Liver (tissue), 9 donors: ENCODE data around the gene SYT2. TPM values are rescaled to one million over a fixed set of nuclear protein-coding genes. Genes with fewer than 3 reads are reported as not detected.

Experiments
- DNase-seq: peaks from one replicate; pipeline ENCODE4 v3.0.0-alpha.2; 2017; ENCODE audit warnings: low spot score
- H3K27ac ChIP-seq, 2 donors: one replicate each; pipeline ENCODE4 v1.7.0; 2013; ENCODE audit warnings: inconsistent platforms in 2 of 2, low read length in 2 of 2, control low read depth in 1 of 2, low read depth in 1 of 2, mild to moderate bottlenecking in 1 of 2
- H3K27me3 ChIP-seq, 4 donors: one replicate each; pipeline versions ENCODE4 v1.6.1 to v1.7.0; 2013; ENCODE audit warnings: low read length in 3 of 4, inconsistent platforms in 1 of 4, mild to moderate bottlenecking in 1 of 4, moderate library complexity in 1 of 4; ENCODE audit not compliant: control insufficient read depth in 4 of 4, insufficient read depth in 4 of 4
- H3K36me3 ChIP-seq, 4 donors: one replicate each; pipeline versions ENCODE4 v1.6.1 to v1.7.0; 2013; ENCODE audit warnings: low read length in 3 of 4, mild to moderate bottlenecking in 3 of 4, low read depth in 1 of 4, moderate library complexity in 1 of 4; ENCODE audit not compliant: control insufficient read depth in 4 of 4, insufficient read depth in 3 of 4
- H3K4me1 ChIP-seq, 4 donors: one replicate each; pipeline versions ENCODE4 v1.6.1 to v1.7.0; 2013; ENCODE audit warnings: low read length in 3 of 4, mild to moderate bottlenecking in 3 of 4, moderate library complexity in 1 of 4; ENCODE audit not compliant: control insufficient read depth in 4 of 4, insufficient read depth in 4 of 4
- H3K4me3 ChIP-seq, 3 donors: one replicate each; pipeline versions ENCODE4 v1.6.1 to v1.7.0; 2013; ENCODE audit warnings: low read length in 3 of 3, control low read depth in 1 of 3, low read depth in 1 of 3, mild to moderate bottlenecking in 1 of 3
- H3K9ac ChIP-seq, 2 donors: one replicate each; pipeline ENCODE4 v1.7.0; 2013; ENCODE audit warnings: low read length in 2 of 2, mild to moderate bottlenecking in 2 of 2, moderate library complexity in 2 of 2, control low read depth in 1 of 2, low read depth in 1 of 2
- H3K9me3 ChIP-seq, 4 donors: one replicate each; pipeline versions ENCODE4 v1.6.1 to v1.7.0; 2013; ENCODE audit warnings: low read length in 3 of 4; ENCODE audit not compliant: control insufficient read depth in 4 of 4
- ATF3 ChIP-seq: IDR thresholded peaks from 2 replicates; pipeline ENCODE4 v1.6.1; 2016; ENCODE audit warnings: antibody characterized with exemption
- EGR1 ChIP-seq, 2 donors: IDR thresholded peaks; 2 replicates each; pipeline ENCODE4 v1.6.1; 2016 to 2018; ENCODE audit warnings: antibody characterized with exemption in 2 of 2, low read depth in 2 of 2
- FOXA1 ChIP-seq: IDR thresholded peaks from 2 replicates; pipeline ENCODE4 v1.6.1; 2016; ENCODE audit warnings: antibody characterized with exemption
- FOXA2 ChIP-seq: IDR thresholded peaks from 2 replicates; pipeline ENCODE4 v1.6.1; 2016; ENCODE audit warnings: antibody characterized with exemption
- HNF4A ChIP-seq, 2 donors: conservative IDR thresholded peaks; 2 replicates each; pipeline ENCODE4 v1.6.1; 2016; ENCODE audit warnings: antibody characterized with exemption in 2 of 2, mild to moderate bottlenecking in 2 of 2
- HNF4G ChIP-seq: IDR thresholded peaks from 2 replicates; pipeline ENCODE4 v1.6.1; 2016; ENCODE audit warnings: antibody characterized with exemption
- NR2F2 ChIP-seq: IDR thresholded peaks from 2 replicates; pipeline ENCODE4 v1.6.1; 2016; ENCODE audit warnings: antibody characterized with exemption
- RAD21 ChIP-seq, 2 donors: IDR thresholded peaks; 2 replicates each; pipeline ENCODE4 v1.6.1; 2016; ENCODE audit warnings: antibody characterized with exemption in 2 of 2, mild to moderate bottlenecking in 2 of 2
- REST ChIP-seq: IDR thresholded peaks from 2 replicates; pipeline ENCODE4 v1.6.1; 2016; ENCODE audit warnings: antibody characterized with exemption, mild to moderate bottlenecking
- RXRA ChIP-seq, 2 donors: IDR thresholded peaks; 2 replicates each; pipeline ENCODE4 v1.6.1; 2017 to 2018; ENCODE audit warnings: antibody characterized with exemption in 2 of 2, mild to moderate bottlenecking in 1 of 2
- SP1 ChIP-seq: IDR thresholded peaks from 2 replicates; pipeline ENCODE4 v1.6.1; 2018; ENCODE audit warnings: antibody characterized with exemption, mild to moderate bottlenecking
- TAF1 ChIP-seq: conservative IDR thresholded peaks from 2 replicates; pipeline ENCODE4 v1.6.1; 2016; ENCODE audit warnings: antibody characterized with exemption, mild to moderate bottlenecking
- YY1 ChIP-seq: IDR thresholded peaks from 2 replicates; pipeline ENCODE4 v1.6.1; 2016; ENCODE audit warnings: antibody characterized with exemption, mild to moderate bottlenecking
- WGBS: extraction: QIAGEN DNeasy Blood & Tissue Kit; methylation state at CpG from one replicate; pipeline ENCODE4 v1.1.7; 2013; 5-methylcytosine and 5-hydroxymethylcytosine counted together
- polyA plus RNA-seq, 2 donors: library from polyadenylated mRNA; stranded (reverse) in 1 of 2; unstranded in 1 of 2; fragments of 200-250 nt in 1 of 2; fragments of >200 nt in 1 of 2; fragmentation: Nextera tagmentation in 1 of 2; extraction: Ambion mirVana in 1 of 2; gene quantifications; one replicate each; pipeline versions ENCODE4 v1.2.1 to v1.2.3, GENCODE V29; 2013 to 2015
- total RNA-seq, 2 donors: library from RNA; depleted of rRNA; stranded (reverse); fragments of >200 nt; gene quantifications; one replicate each; pipeline ENCODE4 v1.2.3, GENCODE V29; 2014
- TF ChIP-seq, protein P1 (sequence below): IDR thresholded peaks from 2 replicates; pipeline ENCODE4 v1.6.1; 2016; ENCODE audit warnings: antibody characterized with exemption
- TF ChIP-seq, protein P2 (sequence below): fragments of 150-350 bp; IDR thresholded peaks from 2 replicates; pipeline ENCODE4 v1.5.1; 2017; ENCODE audit warnings: improper control_type of control experiment, low read depth, low read length; ENCODE audit not compliant: missing input control
- TF ChIP-seq, protein P3 (sequence below): IDR thresholded peaks from 2 replicates; pipeline ENCODE4 v1.6.1; 2016; ENCODE audit warnings: antibody characterized with exemption
- donor health status: healthy.
- donor health status: healthy.
- donor health status: healthy.
- donor health status: healthy.
- donor health status: healthy.

SYT2 gene
- total and polyA plus RNA-seq, 4 donors: under 0.01 to 0.07 TPM; not detected in 2

GRCh38 chr1:202659974-202660373 lies 50.3 kb downstream of the SYT2 start:
- Histone ChIP-seq H3K9me3 (no peaks in the 10 kb centered on the region), H3K27ac (no peak overlapping the region), H3K4me3 (no peak overlapping the region), H3K36me3 (no peaks in the 10 kb centered on the region), H3K9ac (no peak overlapping the region), H3K4me1 (no peaks in the 10 kb centered on the region), H3K27me3 (peaks cover 0 to 15% (median 2%) of the 10 kb centered on the region in 4 donors)
- TF ChIP-seq TAF1 (no peak), NR2F2 (no peak), FOXA1 (no peak), HNF4G (no peak)
- no peak for DNase-seq
- 56% methylated on average over 3 of the region's 3 CpGs for WGBS

DNA sequence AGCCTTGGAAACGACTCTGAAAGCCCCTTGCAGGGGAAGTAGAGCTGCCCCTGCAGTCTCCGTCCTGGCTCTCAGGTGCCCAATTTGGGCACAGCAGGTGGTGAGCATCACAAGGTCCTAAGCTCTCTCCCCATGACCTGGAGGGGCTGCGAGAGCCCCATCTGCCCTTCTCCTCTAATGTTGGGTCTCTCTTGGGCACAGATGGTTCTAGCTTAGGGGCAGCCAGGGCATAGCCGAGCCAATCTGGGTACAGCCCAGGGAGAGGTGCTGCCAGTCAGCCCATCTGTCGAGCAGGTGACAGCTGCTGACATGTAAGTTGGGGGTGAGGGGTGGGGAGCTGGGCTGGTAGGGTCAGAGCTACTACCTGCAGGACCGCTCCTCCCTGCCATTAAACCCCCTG lies 50.7 kb downstream of the SYT2 start:
- DNase-seq: no peak
- Histone ChIP-seq H3K4me3 (no peak overlapping the region), H3K27ac (no peak overlapping the region), H3K9me3 (no peaks in the 10 kb centered on the region), H3K4me1 (no peaks in the 10 kb centered on the region), H3K36me3 (no peaks in the 10 kb centered on the region), H3K9ac (no peak overlapping the region), H3K27me3 (peaks cover 0 to 15% (median 2%) of the 10 kb centered on the region in 4 donors)
- no peak for TF ChIP-seq ATF3
- TF ChIP-seq EGR1 (IDR thresholded peaks at IDR 0.05; ENCODE audit: low read depth in 2 of 2): no peak
- no peak for TF ChIP-seq HNF4A (conservative IDR thresholded peaks at IDR 0.05)
- TF ChIP-seq YY1: no peak
- no peak for TF ChIP-seq SP1
- TF ChIP-seq, protein P1, sequence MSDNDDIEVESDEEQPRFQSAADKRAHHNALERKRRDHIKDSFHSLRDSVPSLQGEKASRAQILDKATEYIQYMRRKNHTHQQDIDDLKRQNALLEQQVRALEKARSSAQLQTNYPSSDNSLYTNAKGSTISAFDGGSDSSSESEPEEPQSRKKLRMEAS: no peak
- TF ChIP-seq RXRA (IDR thresholded peaks at IDR 0.05): no peak
- TF ChIP-seq NR2F2: no peak
- no peak for TF ChIP-seq FOXA2
- TF ChIP-seq FOXA1: no peak
- TF ChIP-seq RAD21 (IDR thresholded peaks at IDR 0.05): no peak
- TF ChIP-seq HNF4G: no peak
- TF ChIP-seq, protein P2, sequence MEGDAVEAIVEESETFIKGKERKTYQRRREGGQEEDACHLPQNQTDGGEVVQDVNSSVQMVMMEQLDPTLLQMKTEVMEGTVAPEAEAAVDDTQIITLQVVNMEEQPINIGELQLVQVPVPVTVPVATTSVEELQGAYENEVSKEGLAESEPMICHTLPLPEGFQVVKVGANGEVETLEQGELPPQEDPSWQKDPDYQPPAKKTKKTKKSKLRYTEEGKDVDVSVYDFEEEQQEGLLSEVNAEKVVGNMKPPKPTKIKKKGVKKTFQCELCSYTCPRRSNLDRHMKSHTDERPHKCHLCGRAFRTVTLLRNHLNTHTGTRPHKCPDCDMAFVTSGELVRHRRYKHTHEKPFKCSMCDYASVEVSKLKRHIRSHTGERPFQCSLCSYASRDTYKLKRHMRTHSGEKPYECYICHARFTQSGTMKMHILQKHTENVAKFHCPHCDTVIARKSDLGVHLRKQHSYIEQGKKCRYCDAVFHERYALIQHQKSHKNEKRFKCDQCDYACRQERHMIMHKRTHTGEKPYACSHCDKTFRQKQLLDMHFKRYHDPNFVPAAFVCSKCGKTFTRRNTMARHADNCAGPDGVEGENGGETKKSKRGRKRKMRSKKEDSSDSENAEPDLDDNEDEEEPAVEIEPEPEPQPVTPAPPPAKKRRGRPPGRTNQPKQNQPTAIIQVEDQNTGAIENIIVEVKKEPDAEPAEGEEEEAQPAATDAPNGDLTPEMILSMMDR: no peak
- 52% methylated on average over 6 of the region's 6 CpGs for WGBS

- Histone ChIP-seq H3K4me3 (no peak overlapping the region), H3K9me3 (no peaks in the 10 kb centered on the region), H3K27ac (no peak overlapping the region), H3K27me3 (peaks cover 0 to 15% (median 3%) of the 10 kb centered on the region in 4 donors), H3K4me1 (no peaks in the 10 kb centered on the region), H3K36me3 (no peaks in the 10 kb centered on the region), H3K9ac (no peak overlapping the region)
- TF ChIP-seq REST: no peak
- TF ChIP-seq, protein P3, sequence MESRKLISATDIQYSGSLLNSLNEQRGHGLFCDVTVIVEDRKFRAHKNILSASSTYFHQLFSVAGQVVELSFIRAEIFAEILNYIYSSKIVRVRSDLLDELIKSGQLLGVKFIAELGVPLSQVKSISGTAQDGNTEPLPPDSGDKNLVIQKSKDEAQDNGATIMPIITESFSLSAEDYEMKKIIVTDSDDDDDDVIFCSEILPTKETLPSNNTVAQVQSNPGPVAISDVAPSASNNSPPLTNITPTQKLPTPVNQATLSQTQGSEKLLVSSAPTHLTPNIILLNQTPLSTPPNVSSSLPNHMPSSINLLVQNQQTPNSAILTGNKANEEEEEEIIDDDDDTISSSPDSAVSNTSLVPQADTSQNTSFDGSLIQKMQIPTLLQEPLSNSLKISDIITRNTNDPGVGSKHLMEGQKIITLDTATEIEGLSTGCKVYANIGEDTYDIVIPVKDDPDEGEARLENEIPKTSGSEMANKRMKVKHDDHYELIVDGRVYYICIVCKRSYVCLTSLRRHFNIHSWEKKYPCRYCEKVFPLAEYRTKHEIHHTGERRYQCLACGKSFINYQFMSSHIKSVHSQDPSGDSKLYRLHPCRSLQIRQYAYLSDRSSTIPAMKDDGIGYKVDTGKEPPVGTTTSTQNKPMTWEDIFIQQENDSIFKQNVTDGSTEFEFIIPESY: no peak
- no peak for TF ChIP-seq HNF4A (conservative IDR thresholded peaks at IDR 0.05)
- TF ChIP-seq ATF3: no peak
- TF ChIP-seq FOXA1: no peak
- WGBS: 58% methylated on average over 2 of the region's 2 CpGs
- DNase-seq: no peak
Measured at GRCh38 chr1:202658769-202659168, 51.5 kb downstream of the SYT2 start.
